Keratinocyte (primary cell): ENCODE results near the gene KDELR1. TPM values are rescaled to one million over a fixed set of nuclear protein-coding genes. Genes with fewer than 3 reads are reported as not detected.

ENCODE experiments used
- DNase-seq: peaks from one replicate; pipeline ENCODE4 v3.0.0-alpha.2; 2011; ENCODE audit warnings: low read depth, missing footprints, low spot score
- FAIRE-seq: peaks from 2 replicates; lab custom pipeline; 2011; peaks lifted over from hg19 to GRCh38; lab: Jason Lieb, UNC
- H2AFZ ChIP-seq: 2 replicates; pipeline ENCODE4 v1.6.0; 2012; ENCODE audit warnings: low read length, control low read depth, inconsistent platforms; ENCODE audit not compliant: control insufficient read depth
- H3K27ac ChIP-seq: 2 replicates; pipeline ENCODE4 v1.5.1; 2011; ENCODE audit warnings: low read length; ENCODE audit not compliant: control insufficient read depth, insufficient read depth
- H3K27me3 ChIP-seq: 3 replicates; pipeline ENCODE4 v1.6.0; 2011; ENCODE audit warnings: low read length; ENCODE audit not compliant: control insufficient read depth, insufficient read depth; ENCODE audit errors: extremely low read depth
- H3K36me3 ChIP-seq, 2 experiments: 2 replicates in 1 of 2; 3 replicates in 1 of 2; pipeline ENCODE4 v1.5.1; 2011; ENCODE audit warnings: low read length in 2 of 2, mild to moderate bottlenecking in 1 of 2; ENCODE audit not compliant: control insufficient read depth in 2 of 2, insufficient read depth in 2 of 2; ENCODE audit errors: extremely low read depth in 1 of 2
- H3K4me1 ChIP-seq: 3 replicates; pipeline ENCODE4 v1.5.1; 2011; ENCODE audit warnings: low read length; ENCODE audit not compliant: control insufficient read depth, insufficient read depth; ENCODE audit errors: extremely low read depth
- H3K4me2 ChIP-seq: 3 replicates; pipeline ENCODE4 v1.6.0; 2011; ENCODE audit warnings: low read depth, low read length; ENCODE audit not compliant: control insufficient read depth, insufficient read depth; ENCODE audit errors: extremely low read depth
- H3K4me3 ChIP-seq, 3 experiments: fragments of 200-600 bp in 1 of 3; sonication (generic) in 1 of 3; 2 replicates in 2 of 3; 3 replicates in 1 of 3; pipeline ENCODE4 v1.5.1; 2011 to 2016; ENCODE audit warnings: low read length in 3 of 3, mild to moderate bottlenecking in 3 of 3, control low read depth in 2 of 3, inconsistent platforms in 1 of 3, low read depth in 1 of 3, mixed read lengths in 1 of 3, mixed run types in 1 of 3, moderate library complexity in 1 of 3; ENCODE audit not compliant: control insufficient read depth in 2 of 3, insufficient read depth in 2 of 3; ENCODE audit errors: extremely low read depth in 1 of 3
- H3K79me2 ChIP-seq: 2 replicates; pipeline ENCODE4 v1.6.0; 2012; ENCODE audit warnings: low read length; ENCODE audit not compliant: control insufficient read depth, insufficient read depth
- H3K9ac ChIP-seq: 3 replicates; pipeline ENCODE4 v1.6.0; 2011; ENCODE audit warnings: low read length; ENCODE audit not compliant: control insufficient read depth, insufficient read depth; ENCODE audit errors: extremely low read depth
- H3K9me1 ChIP-seq: 3 replicates; pipeline ENCODE4 v1.6.0; 2011; ENCODE audit warnings: low read length; ENCODE audit not compliant: control insufficient read depth, insufficient read depth; ENCODE audit errors: extremely low read depth
- H3K9me3 ChIP-seq: 2 replicates; pipeline ENCODE4 v1.5.1; 2012; ENCODE audit warnings: low read depth, low read length; ENCODE audit not compliant: control insufficient read depth
- H4K20me1 ChIP-seq: 3 replicates; pipeline ENCODE4 v1.6.0; 2011; ENCODE audit warnings: low read length; ENCODE audit not compliant: control insufficient read depth, insufficient read depth; ENCODE audit errors: extremely low read depth
- CTCF ChIP-seq, 3 experiments: IDR thresholded peaks in 1 of 3; conservative IDR thresholded peaks in 1 of 3; optimal IDR thresholded peaks in 1 of 3; 2 replicates in 2 of 3; 3 replicates in 1 of 3; pipeline versions ENCODE3 to v1.5.1; 2011; ENCODE audit warnings: low read length in 3 of 3, mild to moderate bottlenecking in 3 of 3, moderate library complexity in 2 of 3, control low read depth in 1 of 3, inconsistent platforms in 1 of 3; ENCODE audit not compliant: insufficient read depth in 2 of 3; ENCODE audit errors: extremely low read depth in 1 of 3
- EZH2 ChIP-seq: IDR thresholded peaks from one replicate; pipeline ENCODE4 v1.6.1; 2012; ENCODE audit warnings: inconsistent platforms, mild to moderate bottlenecking, low read length, moderate library complexity
- dilution Hi-C: fragments of 300-500 bp; cut with MboI; formaldehyde crosslinking; loops from one replicate; pipeline ENCODE4 v1.7.0; 2020; ENCODE audit warnings: low sequenced_read_pairs; ENCODE audit not compliant: extremely low pct_ligation_motif_present
- polyA plus RNA-seq, 5 experiments: library from polyadenylated mRNA; depleted of rRNA in 3 of 5; stranded (reverse) in 3 of 5; stranded (forward) in 1 of 5; unstranded in 1 of 5; fragments of >200 nt; gene quantifications; 1 replicate in 1 of 5; 2 replicates in 3 of 5; 3 replicates in 1 of 5; pipeline versions ENCODE4 v1.2.1 to v1.2.3, GENCODE V29; 2011 to 2012; ENCODE audit warnings: missing spikeins in 2 of 5, low read depth in 1 of 5, low replicate concordance in 1 of 5

The KDELR1 gene
- polyA plus RNA-seq, 1 donor (not counting 4 experiments of a cell fraction or from before 2014, with no cell fraction given), result 105 TPM

DNA sequence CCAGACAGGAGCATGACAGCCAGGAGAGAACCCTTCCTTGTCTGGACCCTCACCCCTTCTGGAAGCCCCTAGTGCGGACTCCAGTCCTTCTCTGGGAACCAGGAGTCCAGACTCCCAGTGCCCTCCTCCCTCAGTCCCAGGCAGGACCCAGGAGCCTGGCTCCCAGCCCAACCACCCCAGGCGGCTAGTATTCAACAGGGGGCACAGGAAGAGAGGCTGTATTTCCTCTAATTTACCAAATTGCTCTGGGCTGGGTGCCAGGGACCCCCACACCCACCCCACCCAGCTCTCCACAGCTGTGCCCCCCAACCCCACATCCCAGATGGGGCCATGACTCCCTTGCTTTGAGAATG lies 5.4 kb upstream of the KDELR1 start:
- dilution Hi-C loops, result no loop called here
- peak overlapping the region; percentile 73 for H3K4me2 ChIP-seq

GRCh38 chr19:48396016-48396823 lies 4.9 kb upstream of the KDELR1 start:
- no peak for FAIRE-seq
- no peak overlapping the region for H3K4me2 ChIP-seq
- H3K4me1 ChIP-seq, result peaks cover 17% of the 10 kb centered on the region
- no peak overlapping the region for H3K4me3 ChIP-seq
- no peak overlapping the region for H2AFZ ChIP-seq
- peaks cover 37% of the 10 kb centered on the region for H3K27me3 ChIP-seq
- no peak overlapping the region for H3K9ac ChIP-seq
- H3K79me2 ChIP-seq, result peaks cover 1% of the 10 kb centered on the region
- H3K27ac ChIP-seq, result no peak overlapping the region
- H3K36me3 ChIP-seq, result no peaks in the 10 kb centered on the region
- dilution Hi-C loops, result no loop called here
- no peak for DNase-seq
- H3K9me3 ChIP-seq, result no peaks in the 10 kb centered on the region
- TF ChIP-seq EZH2, result no peak
- TF ChIP-seq CTCF (optimal IDR thresholded peaks at IDR 0.05 in 1 of 3, IDR thresholded peaks at IDR 0.05 in 1 of 3, conservative IDR thresholded peaks at IDR 0.05 in 1 of 3; ENCODE audit: extremely low read depth in 1 of 3, insufficient read depth in 2 of 3, low read length in 3 of 3), result no peak
- no peaks in the 10 kb centered on the region for H4K20me1 ChIP-seq
- H3K9me1 ChIP-seq, result no peaks in the 10 kb centered on the region

More for the DNA sequence above, 5.4 kb upstream of the KDELR1 start:
- Histone ChIP-seq H3K9ac (no peak overlapping the region), H2AFZ (no peak overlapping the region), H4K20me1 (no peaks in the 10 kb centered on the region), H3K4me1 (peaks cover 14% of the 10 kb centered on the region), H3K9me1 (no peaks in the 10 kb centered on the region), H3K36me3 (no peaks in the 10 kb centered on the region), H3K4me3 (no peak overlapping the region), H3K27ac (no peak overlapping the region), H3K27me3 (peaks cover 37% of the 10 kb centered on the region), H3K79me2 (no peaks in the 10 kb centered on the region), H3K9me3 (no peaks in the 10 kb centered on the region)
- FAIRE-seq (no peak), DNase-seq (no peak)
- no peak for TF ChIP-seq CTCF (optimal IDR thresholded peaks at IDR 0.05 in 1 of 3, IDR thresholded peaks at IDR 0.05 in 1 of 3, conservative IDR thresholded peaks at IDR 0.05 in 1 of 3; ENCODE audit: extremely low read depth in 1 of 3, insufficient read depth in 2 of 3, low read length in 3 of 3)
- TF ChIP-seq EZH2, result no peak
